ENCODE measurements around the gene FBXL16. TPM values are rescaled to one million over a fixed set of nuclear protein-coding genes. Genes with fewer than 3 reads are reported as not detected.
A peak's percentile ranks its signal among the peaks of the same experiment; 100 is the strongest.

The FBXL16 gene
- total and polyA plus RNA-seq, 9 of the 15 experiments (the other 6 are each of a cell fraction or from before 2014, with no cell fraction given), result 0.21 to 8.2 (median 1.7) TPM

DNA sequence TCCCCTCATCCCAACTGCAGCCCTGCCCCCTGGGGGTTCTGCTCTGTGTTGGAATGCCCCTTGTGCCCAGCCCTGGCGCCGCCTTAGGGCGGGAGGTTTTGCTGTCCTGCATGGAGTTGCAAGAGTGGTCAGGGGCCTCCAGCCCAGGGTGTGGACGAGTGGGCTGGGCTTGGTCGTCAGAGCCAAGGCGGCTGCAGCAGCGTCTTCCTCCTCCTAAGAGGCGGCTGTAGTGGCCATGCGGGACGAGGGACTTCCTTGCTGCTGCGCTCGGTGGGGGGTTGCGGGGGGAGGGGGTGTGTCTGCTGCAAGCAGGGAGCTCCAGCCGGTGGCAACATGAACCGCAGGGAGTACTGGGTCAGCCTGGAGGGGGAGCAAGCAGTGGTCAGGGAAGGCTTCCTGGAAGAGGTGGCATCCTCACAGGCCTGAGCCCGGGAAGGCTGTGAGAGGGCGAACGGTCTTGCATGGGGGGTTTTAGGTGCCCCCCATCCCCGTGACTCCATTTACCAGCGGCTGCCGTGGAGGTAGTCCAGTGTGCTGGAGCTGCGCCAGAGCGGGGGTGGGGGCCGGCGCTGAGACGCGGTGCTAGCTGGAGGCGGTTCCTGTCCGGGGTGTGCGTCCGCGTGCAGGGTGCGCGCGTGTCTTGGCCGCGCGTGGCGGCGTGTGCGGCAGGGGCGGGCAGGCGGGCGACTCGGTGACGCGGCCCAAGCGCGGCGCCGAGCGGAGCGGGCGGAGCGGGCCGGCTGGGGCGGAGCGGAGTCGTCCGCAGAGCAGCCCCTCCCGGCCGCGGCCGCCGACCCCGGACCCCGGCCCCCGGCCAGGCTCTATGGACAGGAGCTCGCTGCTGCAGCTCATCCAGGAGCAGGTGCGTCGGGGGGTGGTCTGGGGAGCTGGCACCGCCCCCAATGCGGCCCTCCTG lies 30.4 kb downstream of the FBXL16 start, which contains the start of gene RHBDL1 (continued):
- TF ChIP-seq EZH2 (IDR thresholded peaks at IDR 0.05; ENCODE audit: borderline replicate concordance, low read depth, low read length) (no peak), PURB (CRISPR knock-in tag; IDR thresholded peaks at IDR 0.05; ENCODE audit: low read depth) (no peak), ZNF431 (CRISPR knock-in tag; IDR thresholded peaks at IDR 0.05) (no peak), ZFX (CRISPR knock-in tag; IDR thresholded peaks at IDR 0.05) (no peak; the same call in 1 of the 2 replicates), SMARCA4 (IDR thresholded peaks at IDR 0.05) (no peak), ADNP (tag; IDR thresholded peaks at IDR 0.05) (no peak), ASH1L (IDR thresholded peaks at IDR 0.05; ENCODE audit: borderline replicate concordance, low read depth, partially characterized antibody) (no peak), SMAD2 (IDR thresholded peaks at IDR 0.05; ENCODE audit: low read depth, low read length) (no peak), RBM14 (IDR thresholded peaks at IDR 0.05; ENCODE audit: borderline replicate concordance, insufficient read depth, low read depth, low read length) (no peak), KAT8 (IDR thresholded peaks at IDR 0.05; ENCODE audit: low read depth) (no peak), GTF2A2 (tag; IDR thresholded peaks at IDR 0.05) (no peak), ZNF830 (CRISPR knock-in tag; IDR thresholded peaks at IDR 0.05) (no peak), HDAC2 (IDR thresholded peaks at IDR 0.05) (peak; percentile 94)
- TF ChIP-seq, protein P1, sequence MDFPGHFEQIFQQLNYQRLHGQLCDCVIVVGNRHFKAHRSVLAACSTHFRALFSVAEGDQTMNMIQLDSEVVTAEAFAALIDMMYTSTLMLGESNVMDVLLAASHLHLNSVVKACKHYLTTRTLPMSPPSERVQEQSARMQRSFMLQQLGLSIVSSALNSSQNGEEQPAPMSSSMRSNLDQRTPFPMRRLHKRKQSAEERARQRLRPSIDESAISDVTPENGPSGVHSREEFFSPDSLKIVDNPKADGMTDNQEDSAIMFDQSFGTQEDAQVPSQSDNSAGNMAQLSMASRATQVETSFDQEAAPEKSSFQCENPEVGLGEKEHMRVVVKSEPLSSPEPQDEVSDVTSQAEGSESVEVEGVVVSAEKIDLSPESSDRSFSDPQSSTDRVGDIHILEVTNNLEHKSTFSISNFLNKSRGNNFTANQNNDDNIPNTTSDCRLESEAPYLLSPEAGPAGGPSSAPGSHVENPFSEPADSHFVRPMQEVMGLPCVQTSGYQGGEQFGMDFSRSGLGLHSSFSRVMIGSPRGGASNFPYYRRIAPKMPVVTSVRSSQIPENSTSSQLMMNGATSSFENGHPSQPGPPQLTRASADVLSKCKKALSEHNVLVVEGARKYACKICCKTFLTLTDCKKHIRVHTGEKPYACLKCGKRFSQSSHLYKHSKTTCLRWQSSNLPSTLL (IDR thresholded peaks at IDR 0.05), result no peak
- TF ChIP-seq, protein P2, sequence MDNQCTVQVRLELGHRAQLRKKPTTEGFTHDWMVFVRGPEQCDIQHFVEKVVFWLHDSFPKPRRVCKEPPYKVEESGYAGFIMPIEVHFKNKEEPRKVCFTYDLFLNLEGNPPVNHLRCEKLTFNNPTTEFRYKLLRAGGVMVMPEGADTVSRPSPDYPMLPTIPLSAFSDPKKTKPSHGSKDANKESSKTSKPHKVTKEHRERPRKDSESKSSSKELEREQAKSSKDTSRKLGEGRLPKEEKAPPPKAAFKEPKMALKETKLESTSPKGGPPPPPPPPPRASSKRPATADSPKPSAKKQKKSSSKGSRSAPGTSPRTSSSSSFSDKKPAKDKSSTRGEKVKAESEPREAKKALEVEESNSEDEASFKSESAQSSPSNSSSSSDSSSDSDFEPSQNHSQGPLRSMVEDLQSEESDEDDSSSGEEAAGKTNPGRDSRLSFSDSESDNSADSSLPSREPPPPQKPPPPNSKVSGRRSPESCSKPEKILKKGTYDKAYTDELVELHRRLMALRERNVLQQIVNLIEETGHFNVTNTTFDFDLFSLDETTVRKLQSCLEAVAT (IDR thresholded peaks at IDR 0.05), result peak in 1 of 2 experiments; percentile 32; a peak in 1 of 4 replicates
- TF ChIP-seq, protein P3, sequence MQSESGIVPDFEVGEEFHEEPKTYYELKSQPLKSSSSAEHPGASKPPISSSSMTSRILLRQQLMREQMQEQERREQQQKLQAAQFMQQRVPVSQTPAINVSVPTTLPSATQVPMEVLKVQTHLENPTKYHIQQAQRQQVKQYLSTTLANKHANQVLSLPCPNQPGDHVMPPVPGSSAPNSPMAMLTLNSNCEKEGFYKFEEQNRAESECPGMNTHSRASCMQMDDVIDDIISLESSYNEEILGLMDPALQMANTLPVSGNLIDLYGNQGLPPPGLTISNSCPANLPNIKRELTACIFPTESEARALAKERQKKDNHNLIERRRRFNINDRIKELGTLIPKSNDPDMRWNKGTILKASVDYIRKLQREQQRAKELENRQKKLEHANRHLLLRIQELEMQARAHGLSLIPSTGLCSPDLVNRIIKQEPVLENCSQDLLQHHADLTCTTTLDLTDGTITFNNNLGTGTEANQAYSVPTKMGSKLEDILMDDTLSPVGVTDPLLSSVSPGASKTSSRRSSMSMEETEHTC (IDR thresholded peaks at IDR 0.05), result no peak; the same call in 1 of the 2 replicates
- TF ChIP-seq, protein P4, sequence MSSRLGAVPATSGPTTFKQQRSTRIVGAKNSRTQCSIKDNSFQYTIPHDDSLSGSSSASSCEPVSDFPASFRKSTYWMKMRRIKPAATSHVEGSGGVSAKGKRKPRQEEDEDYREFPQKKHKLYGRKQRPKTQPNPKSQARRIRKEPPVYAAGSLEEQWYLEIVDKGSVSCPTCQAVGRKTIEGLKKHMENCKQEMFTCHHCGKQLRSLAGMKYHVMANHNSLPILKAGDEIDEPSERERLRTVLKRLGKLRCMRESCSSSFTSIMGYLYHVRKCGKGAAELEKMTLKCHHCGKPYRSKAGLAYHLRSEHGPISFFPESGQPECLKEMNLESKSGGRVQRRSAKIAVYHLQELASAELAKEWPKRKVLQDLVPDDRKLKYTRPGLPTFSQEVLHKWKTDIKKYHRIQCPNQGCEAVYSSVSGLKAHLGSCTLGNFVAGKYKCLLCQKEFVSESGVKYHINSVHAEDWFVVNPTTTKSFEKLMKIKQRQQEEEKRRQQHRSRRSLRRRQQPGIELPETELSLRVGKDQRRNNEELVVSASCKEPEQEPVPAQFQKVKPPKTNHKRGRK (tag; IDR thresholded peaks at IDR 0.05), result no peak
- TF ChIP-seq, protein P5, sequence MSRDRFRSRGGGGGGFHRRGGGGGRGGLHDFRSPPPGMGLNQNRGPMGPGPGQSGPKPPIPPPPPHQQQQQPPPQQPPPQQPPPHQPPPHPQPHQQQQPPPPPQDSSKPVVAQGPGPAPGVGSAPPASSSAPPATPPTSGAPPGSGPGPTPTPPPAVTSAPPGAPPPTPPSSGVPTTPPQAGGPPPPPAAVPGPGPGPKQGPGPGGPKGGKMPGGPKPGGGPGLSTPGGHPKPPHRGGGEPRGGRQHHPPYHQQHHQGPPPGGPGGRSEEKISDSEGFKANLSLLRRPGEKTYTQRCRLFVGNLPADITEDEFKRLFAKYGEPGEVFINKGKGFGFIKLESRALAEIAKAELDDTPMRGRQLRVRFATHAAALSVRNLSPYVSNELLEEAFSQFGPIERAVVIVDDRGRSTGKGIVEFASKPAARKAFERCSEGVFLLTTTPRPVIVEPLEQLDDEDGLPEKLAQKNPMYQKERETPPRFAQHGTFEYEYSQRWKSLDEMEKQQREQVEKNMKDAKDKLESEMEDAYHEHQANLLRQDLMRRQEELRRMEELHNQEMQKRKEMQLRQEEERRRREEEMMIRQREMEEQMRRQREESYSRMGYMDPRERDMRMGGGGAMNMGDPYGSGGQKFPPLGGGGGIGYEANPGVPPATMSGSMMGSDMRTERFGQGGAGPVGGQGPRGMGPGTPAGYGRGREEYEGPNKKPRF (IDR thresholded peaks at IDR 0.05; ENCODE audit: low read depth, low read length), result no peak

Measured in K562 (cell line).